Mesenchymal stem cell (in vitro differentiated cells and primary cell): ENCODE results near the gene VPS37B.

Experiments used
- DNase-seq: peaks from one replicate; pipeline ENCODE4 v3.0.0-alpha.2; 2013
- H2AFZ ChIP-seq: one replicate; pipeline ENCODE4 v1.6.1; 2013; ENCODE audit warnings: low read depth, mild to moderate bottlenecking, control low read depth, inconsistent platforms, low read length, moderate library complexity
- H2AK5ac ChIP-seq: 2 replicates; pipeline ENCODE4 v1.6.1; 2013; ENCODE audit warnings: low read length, moderate library complexity, mild to moderate bottlenecking, inconsistent platforms; ENCODE audit not compliant: severe bottlenecking
- H2BK120ac ChIP-seq: one replicate; pipeline ENCODE4 v1.6.1; 2013; ENCODE audit warnings: low read depth, mild to moderate bottlenecking, inconsistent platforms, low read length, moderate library complexity
- H2BK12ac ChIP-seq, 2 experiments: one replicate each; pipeline ENCODE4 v1.6.1; 2013; ENCODE audit warnings: inconsistent platforms in 2 of 2, low read length in 2 of 2, mild to moderate bottlenecking in 2 of 2, moderate library complexity in 2 of 2, control low read depth in 1 of 2
- H2BK15ac ChIP-seq: one replicate; pipeline ENCODE4 v1.6.1; 2013; ENCODE audit warnings: mild to moderate bottlenecking, low read depth, inconsistent platforms; ENCODE audit not compliant: poor library complexity, severe bottlenecking
- H2BK5ac ChIP-seq: 2 replicates; pipeline ENCODE4 v1.6.1; 2013; ENCODE audit warnings: low read depth, mild to moderate bottlenecking, low read length, control low read depth, inconsistent platforms; ENCODE audit not compliant: poor library complexity, severe bottlenecking
- H3K14ac ChIP-seq, 2 experiments: one replicate each; pipeline ENCODE4 v1.6.1; 2013; ENCODE audit warnings: inconsistent platforms in 2 of 2, low read length in 2 of 2, control low read depth in 1 of 2, mild to moderate bottlenecking in 1 of 2, moderate library complexity in 1 of 2
- H3K18ac ChIP-seq, 2 experiments: one replicate each; pipeline ENCODE4 v1.6.1; 2013; ENCODE audit warnings: inconsistent platforms in 2 of 2, low read length in 2 of 2, control low read depth in 1 of 2, low read depth in 1 of 2, mild to moderate bottlenecking in 1 of 2
- H3K23ac ChIP-seq, 2 experiments: one replicate each; pipeline ENCODE4 v1.6.1; 2013; ENCODE audit warnings: inconsistent platforms in 2 of 2, low read length in 2 of 2, mild to moderate bottlenecking in 2 of 2, moderate library complexity in 2 of 2, control low read depth in 1 of 2
- H3K27ac ChIP-seq: 2 replicates; pipeline ENCODE4 v1.5.1; 2013; ENCODE audit warnings: mild to moderate bottlenecking, moderate library complexity, low read length, control low read depth, inconsistent platforms; ENCODE audit not compliant: poor library complexity, severe bottlenecking
- H3K27me3 ChIP-seq, 2 experiments: 2 replicates each; pipeline versions ENCODE4 v1.6.1 to v1.7.0; 2013; ENCODE audit warnings: low read length in 2 of 2, mild to moderate bottlenecking in 2 of 2, moderate library complexity in 2 of 2, control low read depth in 1 of 2, inconsistent platforms in 1 of 2; ENCODE audit not compliant: control insufficient read depth in 1 of 2, insufficient read depth in 1 of 2
- H3K36me3 ChIP-seq, 2 experiments: 2 replicates each; pipeline versions ENCODE4 v1.6.1 to v1.7.0; 2013; ENCODE audit warnings: low read length in 2 of 2, control low read depth in 1 of 2, inconsistent platforms in 1 of 2, low read depth in 1 of 2, mild to moderate bottlenecking in 1 of 2; ENCODE audit not compliant: insufficient read depth in 2 of 2, control insufficient read depth in 1 of 2
- H3K4ac ChIP-seq, 2 experiments: one replicate each; pipeline ENCODE4 v1.6.1; 2013; ENCODE audit warnings: inconsistent platforms in 2 of 2, low read length in 2 of 2, mild to moderate bottlenecking in 2 of 2, moderate library complexity in 2 of 2, control low read depth in 1 of 2, low read depth in 1 of 2
- H3K4me1 ChIP-seq: 2 replicates; pipeline ENCODE4 v1.6.1; 2013; ENCODE audit warnings: low read depth, low read length, control low read depth; ENCODE audit not compliant: control insufficient read depth, insufficient read depth
- H3K4me2 ChIP-seq: 2 replicates; pipeline ENCODE4 v1.6.1; 2013; ENCODE audit warnings: low read length, mild to moderate bottlenecking, inconsistent platforms; ENCODE audit not compliant: poor library complexity, severe bottlenecking
- H3K4me3 ChIP-seq, 2 experiments: 2 replicates each; pipeline versions ENCODE4 v1.5.1 to v1.7.0; 2013; ENCODE audit warnings: low read length in 2 of 2, mild to moderate bottlenecking in 2 of 2, control low read depth in 1 of 2, low read depth in 1 of 2; ENCODE audit not compliant: insufficient read depth in 1 of 2
- H3K79me1 ChIP-seq: replicated peaks from 2 replicates; pipeline ENCODE4 v1.6.1; 2013; ENCODE audit warnings: mild to moderate bottlenecking, control low read depth, low read length, inconsistent platforms; ENCODE audit not compliant: poor library complexity, severe bottlenecking
- H3K9ac ChIP-seq: 2 replicates; pipeline ENCODE4 v1.7.0; 2013; ENCODE audit warnings: mild to moderate bottlenecking, low read length, moderate library complexity
- H3K9me3 ChIP-seq: 2 replicates; pipeline ENCODE4 v1.7.0; 2013; ENCODE audit warnings: mild to moderate bottlenecking, low read length; ENCODE audit not compliant: control insufficient read depth
- H4K8ac ChIP-seq: one replicate; pipeline ENCODE4 v1.6.1; 2013; ENCODE audit warnings: inconsistent platforms, mild to moderate bottlenecking, low read length, moderate library complexity
- H4K91ac ChIP-seq: one replicate; pipeline ENCODE4 v1.6.1; 2013; ENCODE audit warnings: mild to moderate bottlenecking, low read length, inconsistent platforms
- WGBS: methylation state at CpG from one replicate; pipeline ENCODE4 v1.1.7; 2013; ENCODE audit warnings: mixed read lengths; 5-methylcytosine and 5-hydroxymethylcytosine counted together

Gene VPS37B

GRCh38 chr12:122920687-122921086 lies 24.8 kb upstream of the VPS37B start:
- H2BK12ac ChIP-seq = no peak overlapping the region
- peaks cover 2% of the 10 kb centered on the region for H3K9me3 ChIP-seq
- no peaks in the 10 kb centered on the region for H3K79me1 ChIP-seq
- no peaks in the 10 kb centered on the region for H3K27me3 ChIP-seq
- H3K9ac ChIP-seq = no peak overlapping the region
- no peak for DNase-seq
- H3K23ac ChIP-seq = no peak overlapping the region
- H2AFZ ChIP-seq = no peak overlapping the region
- no peak overlapping the region for H3K18ac ChIP-seq
- no peak overlapping the region for H3K4ac ChIP-seq
- H3K27ac ChIP-seq = no peak overlapping the region
- no peak overlapping the region for H2BK120ac ChIP-seq
- H3K4me1 ChIP-seq = peaks cover 7% of the 10 kb centered on the region
- H2BK15ac ChIP-seq = no peak overlapping the region
- H4K8ac ChIP-seq = no peak overlapping the region
- no peak overlapping the region for H2AK5ac ChIP-seq
- no peak overlapping the region for H3K4me2 ChIP-seq
- H3K36me3 ChIP-seq = peaks cover 0 to 3% of the 10 kb centered on the region in 2 experiments
- WGBS = 92% methylated on average over 4 of the region's 5 CpGs
- no peak overlapping the region for H2BK5ac ChIP-seq
- no peak overlapping the region for H3K14ac ChIP-seq
- H4K91ac ChIP-seq = no peak overlapping the region
- no peak overlapping the region for H3K4me3 ChIP-seq

GRCh38 chr12:122918827-122919226 lies 22.9 kb upstream of the VPS37B start:
- H2BK15ac ChIP-seq = no peak overlapping the region
- H3K14ac ChIP-seq = no peak overlapping the region
- H3K4ac ChIP-seq = no peak overlapping the region
- no peak overlapping the region for H2AFZ ChIP-seq
- H3K23ac ChIP-seq = no peak overlapping the region
- no peak overlapping the region for H2BK12ac ChIP-seq
- H2BK120ac ChIP-seq = no peak overlapping the region
- no peaks in the 10 kb centered on the region for H3K79me1 ChIP-seq
- no peaks in the 10 kb centered on the region for H3K27me3 ChIP-seq
- H3K9me3 ChIP-seq = no peaks in the 10 kb centered on the region
- no peak overlapping the region for H2AK5ac ChIP-seq
- WGBS = 38% methylated on average over 1 of the region's 2 CpGs
- H4K8ac ChIP-seq = no peak overlapping the region
- H3K4me1 ChIP-seq = peaks cover 7% of the 10 kb centered on the region
- no peaks in the 10 kb centered on the region for H3K36me3 ChIP-seq
- no peak overlapping the region for H4K91ac ChIP-seq
- H3K4me2 ChIP-seq = no peak overlapping the region
- no peak overlapping the region for H3K4me3 ChIP-seq
- DNase-seq = no peak
- no peak overlapping the region for H3K27ac ChIP-seq
- no peak overlapping the region for H3K9ac ChIP-seq
- H3K18ac ChIP-seq = no peak overlapping the region
- H2BK5ac ChIP-seq = no peak overlapping the region

GRCh38 chr12:122917507-122918121 lies 21.7 kb upstream of the VPS37B start:
- 63% methylated on average over 9 of the region's 9 CpGs for WGBS
- Histone ChIP-seq H3K79me1 (no peaks in the 10 kb centered on the region), H2BK12ac (peak overlapping the region in 1 of 2 experiments; percentile 88), H2AFZ (no peak overlapping the region), H3K14ac (peak overlapping the region in 1 of 2 experiments; percentile 42), H3K18ac (peak overlapping the region in 1 of 2 experiments; percentile 26), H3K27me3 (no peaks in the 10 kb centered on the region), H3K9me3 (no peaks in the 10 kb centered on the region), H4K91ac (no peak overlapping the region), H2BK120ac (no peak overlapping the region), H3K4ac (no peak overlapping the region), H3K4me2 (no peak overlapping the region), H3K4me1 (peaks cover 7% of the 10 kb centered on the region), H2BK5ac (no peak overlapping the region), H3K36me3 (no peaks in the 10 kb centered on the region), H3K4me3 (no peak overlapping the region), H3K9ac (no peak overlapping the region), H2BK15ac (no peak overlapping the region), H3K23ac (peak overlapping the region in 1 of 2 experiments; percentile 51), H2AK5ac (no peak overlapping the region), H3K27ac (no peak overlapping the region), H4K8ac (peak overlapping the region; percentile 10)
- peak; percentile 73 for DNase-seq

- H4K8ac ChIP-seq = no peak overlapping the region
- H2AFZ ChIP-seq = no peak overlapping the region
- H2BK15ac ChIP-seq = no peak overlapping the region
- H3K27ac ChIP-seq = no peak overlapping the region
- H2AK5ac ChIP-seq = no peak overlapping the region
- H2BK12ac ChIP-seq = no peak overlapping the region
- H3K4me1 ChIP-seq = peaks cover 3% of the 10 kb centered on the region
- H3K14ac ChIP-seq = no peak overlapping the region
- no peak overlapping the region for H4K91ac ChIP-seq
- H2BK5ac ChIP-seq = no peak overlapping the region
- H2BK120ac ChIP-seq = no peak overlapping the region
- H3K18ac ChIP-seq = no peak overlapping the region
- no peaks in the 10 kb centered on the region for H3K27me3 ChIP-seq
- no peak overlapping the region for H3K4me3 ChIP-seq
- no peaks in the 10 kb centered on the region for H3K9me3 ChIP-seq
- no peak overlapping the region for H3K23ac ChIP-seq
- no peaks in the 10 kb centered on the region for H3K79me1 ChIP-seq
- no peak for DNase-seq
- no peaks in the 10 kb centered on the region for H3K36me3 ChIP-seq
- no peak overlapping the region for H3K4me2 ChIP-seq
- 71% methylated on average over 10 of the region's 12 CpGs for whole genome bisulfite sequencing
- no peak overlapping the region for H3K9ac ChIP-seq
- no peak overlapping the region for H3K4ac ChIP-seq
Observed at GRCh38 chr12:122909442-122910288, 13.7 kb upstream of the VPS37B start.
